ENCODE measurements around the gene COPZ2.

Gene COPZ2

GRCh38 chr17:47983492-47984223, 53.9 kb downstream of the COPZ2 start:
- Histone ChIP-seq H3K9me3 (ENCODE audit: control insufficient read depth in 2 of 2, low read length in 2 of 2) (no peaks in the 10 kb centered on the region), H3K27me3 (ENCODE audit: control insufficient read depth in 1 of 2, insufficient read depth in 2 of 2, low read length in 2 of 2) (no peaks in the 10 kb centered on the region), H3K27ac (ENCODE audit: low read length) (no peak overlapping the region), H3K9ac (ENCODE audit: low read length in 2 of 2) (no peak overlapping the region), H3K4me1 (ENCODE audit: control insufficient read depth, insufficient read depth, low read length) (peaks cover 10% of the 10 kb centered on the region), H3K4me3 (ENCODE audit: low read length in 2 of 2) (no peak overlapping the region), H3K36me3 (ENCODE audit: control insufficient read depth in 2 of 2, insufficient read depth in 2 of 2, low read length in 2 of 2) (peaks cover 29% of the 10 kb centered on the region in 2 donors)

- no peaks in the 10 kb centered on the region for H3K27me3 ChIP-seq (ENCODE audit: control insufficient read depth in 1 of 2, insufficient read depth in 2 of 2, low read length in 2 of 2)
- H3K36me3 ChIP-seq (ENCODE audit: control insufficient read depth in 2 of 2, insufficient read depth in 2 of 2, low read length in 2 of 2): peaks cover 30 to 32% of the 10 kb centered on the region in 2 donors
- H3K4me3 ChIP-seq (ENCODE audit: low read length in 2 of 2): no peak overlapping the region
- H3K27ac ChIP-seq (ENCODE audit: low read length): no peak overlapping the region
- no peak overlapping the region for H3K9ac ChIP-seq (ENCODE audit: low read length in 2 of 2)
- no peaks in the 10 kb centered on the region for H3K9me3 ChIP-seq (ENCODE audit: control insufficient read depth in 2 of 2, low read length in 2 of 2)
- H3K4me1 ChIP-seq (ENCODE audit: control insufficient read depth, insufficient read depth, low read length): peaks cover 8% of the 10 kb centered on the region
Measured at GRCh38 chr17:47982645-47983390, 54.8 kb downstream of the COPZ2 start.

- Histone ChIP-seq H3K36me3 (ENCODE audit: control insufficient read depth in 2 of 2, insufficient read depth in 2 of 2, low read length in 2 of 2) (peaks cover 32 to 34% of the 10 kb centered on the region in 2 donors), H3K4me3 (ENCODE audit: low read length in 2 of 2) (no peak overlapping the region), H3K4me1 (ENCODE audit: control insufficient read depth, insufficient read depth, low read length) (peaks cover 4% of the 10 kb centered on the region), H3K27me3 (ENCODE audit: control insufficient read depth in 1 of 2, insufficient read depth in 2 of 2, low read length in 2 of 2) (no peaks in the 10 kb centered on the region), H3K9ac (ENCODE audit: low read length in 2 of 2) (no peak overlapping the region), H3K27ac (ENCODE audit: low read length) (no peak overlapping the region), H3K9me3 (ENCODE audit: control insufficient read depth in 2 of 2, low read length in 2 of 2) (no peaks in the 10 kb centered on the region)
Measured at GRCh38 chr17:47982091-47982617, 55.4 kb downstream of the COPZ2 start.

- H3K36me3 ChIP-seq (ENCODE audit: control insufficient read depth in 2 of 2, insufficient read depth in 2 of 2, low read length in 2 of 2): peaks cover 35 to 37% of the 10 kb centered on the region in 2 donors
- H3K9ac ChIP-seq (ENCODE audit: low read length in 2 of 2): no peak overlapping the region
- no peak overlapping the region for H3K27ac ChIP-seq (ENCODE audit: low read length)
- H3K4me1 ChIP-seq (ENCODE audit: control insufficient read depth, insufficient read depth, low read length): no peaks in the 10 kb centered on the region
- no peak overlapping the region for H3K4me3 ChIP-seq (ENCODE audit: low read length in 2 of 2)
- no peaks in the 10 kb centered on the region for H3K9me3 ChIP-seq (ENCODE audit: control insufficient read depth in 2 of 2, low read length in 2 of 2)
- no peaks in the 10 kb centered on the region for H3K27me3 ChIP-seq (ENCODE audit: control insufficient read depth in 1 of 2, insufficient read depth in 2 of 2, low read length in 2 of 2)
Measured at GRCh38 chr17:47981462-47981861, 56.1 kb downstream of the COPZ2 start.

GRCh38 chr17:47980541-47980940, 57.1 kb downstream of the COPZ2 start:
- peaks cover 35 to 42% of the 10 kb centered on the region in 2 donors for H3K36me3 ChIP-seq (ENCODE audit: control insufficient read depth in 2 of 2, insufficient read depth in 2 of 2, low read length in 2 of 2)
- no peak overlapping the region for H3K4me3 ChIP-seq (ENCODE audit: low read length in 2 of 2)
- no peak overlapping the region for H3K9ac ChIP-seq (ENCODE audit: low read length in 2 of 2)
- no peaks in the 10 kb centered on the region for H3K27me3 ChIP-seq (ENCODE audit: control insufficient read depth in 1 of 2, insufficient read depth in 2 of 2, low read length in 2 of 2)
- no peaks in the 10 kb centered on the region for H3K9me3 ChIP-seq (ENCODE audit: control insufficient read depth in 2 of 2, low read length in 2 of 2)
- H3K27ac ChIP-seq (ENCODE audit: low read length): no peak overlapping the region
- no peaks in the 10 kb centered on the region for H3K4me1 ChIP-seq (ENCODE audit: control insufficient read depth, insufficient read depth, low read length)

- Histone ChIP-seq H3K4me1 (ENCODE audit: control insufficient read depth, insufficient read depth, low read length) (no peaks in the 10 kb centered on the region), H3K27me3 (ENCODE audit: control insufficient read depth in 1 of 2, insufficient read depth in 2 of 2, low read length in 2 of 2) (no peaks in the 10 kb centered on the region), H3K9me3 (ENCODE audit: control insufficient read depth in 2 of 2, low read length in 2 of 2) (no peaks in the 10 kb centered on the region), H3K4me3 (ENCODE audit: low read length in 2 of 2) (no peak overlapping the region), H3K27ac (ENCODE audit: low read length) (no peak overlapping the region), H3K9ac (ENCODE audit: low read length in 2 of 2) (no peak overlapping the region), H3K36me3 (ENCODE audit: control insufficient read depth in 2 of 2, insufficient read depth in 2 of 2, low read length in 2 of 2) (peaks cover 46 to 57% of the 10 kb centered on the region in 2 donors)
Measured at GRCh38 chr17:47978324-47978723, 59.3 kb downstream of the COPZ2 start.

All from stomach smooth muscle (tissue), 2 donors.